ENCODE results near the gene ZNF638.

Gene ZNF638

GRCh38 chr2:71451705-71452104 lies 120.1 kb downstream of the ZNF638 start:
- no peaks in the 10 kb centered on the region for H3K36me3 ChIP-seq
- no peak for TF ChIP-seq CTCF (IDR thresholded peaks at IDR 0.05)
- H3K27ac ChIP-seq: no peak overlapping the region
- no peaks in the 10 kb centered on the region for H3K9me3 ChIP-seq
- peaks cover 0 to 55% (median 34%) of the 10 kb centered on the region in 4 donors for H3K4me1 ChIP-seq
- no peak overlapping the region for H3K4me3 ChIP-seq
- DNase-seq: no peak
- H3K27me3 ChIP-seq: peaks cover 0 to 4% of the 10 kb centered on the region in 2 donors
- intact Hi-C loops (cut with DNase I; ENCODE audit: low total_unique reads): no loop called here

- TF ChIP-seq CTCF (IDR thresholded peaks at IDR 0.05): no peak
- DNase-seq: no peak
- Histone ChIP-seq H3K27me3 (peaks cover 0 to 4% of the 10 kb centered on the region in 2 donors), H3K27ac (peak overlapping the region in 1 of 2 donors; percentile 65), H3K4me3 (no peak overlapping the region), H3K4me1 (peaks cover 0 to 63% (median 40%) of the 10 kb centered on the region in 4 donors), H3K9me3 (no peaks in the 10 kb centered on the region), H3K36me3 (no peaks in the 10 kb centered on the region)
- intact Hi-C loops (cut with DNase I; ENCODE audit: low total_unique reads): no loop called here
Observed at GRCh38 chr2:71452565-71452964, 121.0 kb downstream of the ZNF638 start.

- no peak for TF ChIP-seq CTCF (IDR thresholded peaks at IDR 0.05)
- Histone ChIP-seq H3K9me3 (no peaks in the 10 kb centered on the region), H3K36me3 (no peaks in the 10 kb centered on the region), H3K27me3 (peaks cover 0 to 4% of the 10 kb centered on the region in 2 donors), H3K27ac (peak within 1 kb of the TSS; percentile 60 to 65), H3K4me1 (peaks cover 0 to 74% (median 47%) of the 10 kb centered on the region in 4 donors), H3K4me3 (peak within 1 kb of the TSS; percentile 55 to 72)
- peak; percentile 38 to 76 for DNase-seq
- intact Hi-C loops (cut with DNase I; ENCODE audit: low total_unique reads): no loop called here
Observed at GRCh38 chr2:71453404-71454220, 122.0 kb downstream of the ZNF638 start, which contains the start of gene DYSF. Gene DYSF, plus strand, starts transcription at chr2:71453561.

- Histone ChIP-seq H3K36me3 (no peaks in the 10 kb centered on the region), H3K4me3 (peak overlapping the region; percentile 55 to 72), H3K9me3 (no peaks in the 10 kb centered on the region), H3K27ac (peak overlapping the region; percentile 60 to 65), H3K27me3 (peaks cover 0 to 4% of the 10 kb centered on the region in 2 donors), H3K4me1 (peaks cover 0 to 80% (median 49%) of the 10 kb centered on the region in 4 donors)
- TF ChIP-seq CTCF (IDR thresholded peaks at IDR 0.05): peak; percentile 29 to 38
- DNase-seq: peak; percentile 42 to 85
- intact Hi-C loops (cut with DNase I; ENCODE audit: low total_unique reads): loop anchor here (5.0 kb wide), 1 partner anchor 122 kb away; the partner anchor contains the start of gene ZNF638
Observed at GRCh38 chr2:71454221-71455010, 122.8 kb downstream of the ZNF638 start.

GRCh38 chr2:71455011-71455740 lies 123.6 kb downstream of the ZNF638 start:
- Histone ChIP-seq H3K36me3 (no peaks in the 10 kb centered on the region), H3K9me3 (no peaks in the 10 kb centered on the region), H3K4me3 (no peak overlapping the region), H3K27ac (peak overlapping the region; percentile 65 to 67), H3K27me3 (peaks cover 0 to 4% of the 10 kb centered on the region in 2 donors), H3K4me1 (peaks cover 0 to 80% (median 49%) of the 10 kb centered on the region in 4 donors)
- no peak for TF ChIP-seq CTCF (IDR thresholded peaks at IDR 0.05)
- intact Hi-C loops (cut with DNase I; ENCODE audit: low total_unique reads): loop anchor here (5.0 kb wide), 1 partner anchor 123 kb away; the partner anchor contains the start of gene ZNF638
- DNase-seq: no peak
